ENCODE measurements around the gene STX4. TPM values are rescaled to one million over a fixed set of nuclear protein-coding genes. Genes with fewer than 3 reads are reported as not detected.

The STX4 gene
- total RNA-seq, 1 experiment from 2014 or later, result 32.3 TPM

DNA sequence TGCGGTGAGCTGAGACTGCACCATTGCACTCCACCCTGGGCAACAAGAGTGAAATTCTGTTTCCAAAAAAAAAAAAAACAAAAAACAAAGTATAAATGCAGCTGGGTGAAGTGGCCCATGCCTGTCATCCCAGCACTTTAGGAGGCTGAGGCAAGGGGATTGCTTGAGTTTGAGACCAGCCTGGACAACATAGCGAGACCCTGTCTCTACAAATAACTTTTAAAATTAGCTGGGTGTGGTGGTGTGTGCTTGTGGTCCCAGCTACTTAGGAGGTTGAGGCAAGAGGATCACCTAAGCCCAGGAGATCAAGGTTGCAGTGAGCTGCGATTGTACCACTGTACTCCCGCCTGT is 10.1 kb upstream of the STX4 start:
- no peak for DNase-seq
- Histone ChIP-seq H4K20me1 (ENCODE audit: control insufficient read depth, insufficient read depth, insufficient read length) (no peaks in the 10 kb centered on the region), H3K79me1 (ENCODE audit: insufficient read depth, low read depth, low read length, poor library complexity, severe bottlenecking) (no peaks in the 10 kb centered on the region), H3K56ac (ENCODE audit: insufficient read length, low read depth, low read length) (no peak overlapping the region), H2BK5ac (ENCODE audit: insufficient read length, low read length) (no peak overlapping the region), H2BK120ac (ENCODE audit: low read depth, low read length, poor library complexity, severe bottlenecking) (no peak overlapping the region), H3K27ac (ENCODE audit: insufficient read length, low read depth, low read length) (no peak overlapping the region), H2BK12ac (ENCODE audit: insufficient read length, low read depth, low read length) (no peak overlapping the region), H3K79me2 (ENCODE audit: insufficient read depth, low read length) (no peaks in the 10 kb centered on the region), H4K5ac (ENCODE audit: insufficient read length, low read depth, low read length) (no peak overlapping the region), H3T11ph (ENCODE audit: low read length) (no peak overlapping the region), H2AK5ac (ENCODE audit: insufficient read length, low read length) (no peak overlapping the region), H2BK20ac (ENCODE audit: low read depth, low read length, poor library complexity, severe bottlenecking) (no peak overlapping the region), H3K9me3 (ENCODE audit: control insufficient read depth, low read depth, low read length) (no peaks in the 10 kb centered on the region), H3K4me1 (ENCODE audit: insufficient read depth, low read length) (no peaks in the 10 kb centered on the region), H2BK15ac (ENCODE audit: low read depth, low read length) (no peak overlapping the region), H3K23me2 (ENCODE audit: insufficient read length, low read depth, low read length, poor library complexity, severe bottlenecking) (no peaks in the 10 kb centered on the region), H4K8ac (replicated peaks; ENCODE audit: insufficient read length, low read depth, low read length) (no peak overlapping the region), H3K4me2 (ENCODE audit: insufficient read depth, insufficient read length, low read length) (no peak overlapping the region), H3K18ac (ENCODE audit: insufficient read length, low read depth, low read length) (no peak overlapping the region), H3K9ac (ENCODE audit: extremely low read depth, insufficient read length, low read length) (no peak overlapping the region), H2AFZ (ENCODE audit: low read length) (no peak overlapping the region), H4K91ac (ENCODE audit: insufficient read length, low read depth, low read length) (no peak overlapping the region), H3K23ac (ENCODE audit: insufficient read length, low read depth, low read length) (no peak overlapping the region), H3K14ac (ENCODE audit: insufficient read depth, low read length) (no peak overlapping the region), H3K4ac (ENCODE audit: low read depth, low read length) (no peak overlapping the region), H3K27me3 (ENCODE audit: insufficient read depth, low read length) (no peaks in the 10 kb centered on the region)
- Mint-ChIP-seq H3K27ac (no peak overlapping the region), H3K4me3 (no peak overlapping the region), H3K27me3 (ENCODE audit: low read depth) (no peaks in the 10 kb centered on the region; the same call in 1 of the 2 replicates), H3K4me1 (peaks cover 0 to 6% of the 10 kb centered on the region in 2 experiments; a peak in 2 of 4 replicates), H3K36me3 (ENCODE audit: insufficient read depth in 1 of 3, low read depth in 3 of 3) (no peaks in the 10 kb centered on the region), H3K9me3 (no peaks in the 10 kb centered on the region)
- TF ChIP-seq, protein P1, sequence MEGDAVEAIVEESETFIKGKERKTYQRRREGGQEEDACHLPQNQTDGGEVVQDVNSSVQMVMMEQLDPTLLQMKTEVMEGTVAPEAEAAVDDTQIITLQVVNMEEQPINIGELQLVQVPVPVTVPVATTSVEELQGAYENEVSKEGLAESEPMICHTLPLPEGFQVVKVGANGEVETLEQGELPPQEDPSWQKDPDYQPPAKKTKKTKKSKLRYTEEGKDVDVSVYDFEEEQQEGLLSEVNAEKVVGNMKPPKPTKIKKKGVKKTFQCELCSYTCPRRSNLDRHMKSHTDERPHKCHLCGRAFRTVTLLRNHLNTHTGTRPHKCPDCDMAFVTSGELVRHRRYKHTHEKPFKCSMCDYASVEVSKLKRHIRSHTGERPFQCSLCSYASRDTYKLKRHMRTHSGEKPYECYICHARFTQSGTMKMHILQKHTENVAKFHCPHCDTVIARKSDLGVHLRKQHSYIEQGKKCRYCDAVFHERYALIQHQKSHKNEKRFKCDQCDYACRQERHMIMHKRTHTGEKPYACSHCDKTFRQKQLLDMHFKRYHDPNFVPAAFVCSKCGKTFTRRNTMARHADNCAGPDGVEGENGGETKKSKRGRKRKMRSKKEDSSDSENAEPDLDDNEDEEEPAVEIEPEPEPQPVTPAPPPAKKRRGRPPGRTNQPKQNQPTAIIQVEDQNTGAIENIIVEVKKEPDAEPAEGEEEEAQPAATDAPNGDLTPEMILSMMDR (conservative IDR thresholded peaks at IDR 0.05), result no peak
- WGBS (ENCODE audit: extremely low coverage, insufficient read length, low lambda C conversion rate), result no CpG with 5 or more reads among the region's 4 CpGs
